CD14-positive monocyte (primary cell): ENCODE measurements around the gene CD81. TPM values are rescaled to one million over a fixed set of nuclear protein-coding genes. Genes with fewer than 3 reads are reported as not detected.

Source experiments
- DNase-seq, 3 donors: peaks; one replicate each; pipeline ENCODE4 v3.0.0-alpha.2; 2011 to 2022
- H2AFZ ChIP-seq: 2 replicates; pipeline ENCODE4 v1.6.0; 2012; ENCODE audit warnings: mild to moderate bottlenecking, low read depth, low read length, inconsistent platforms; ENCODE audit not compliant: insufficient read depth, poor library complexity, severe bottlenecking
- H3K27ac ChIP-seq, 2 donors: 1 replicate in 1 of 2; 2 replicates in 1 of 2; pipeline ENCODE4 v1.5.1; 2012 to 2013; ENCODE audit warnings: low read length in 2 of 2, control low read depth in 1 of 2, inconsistent platforms in 1 of 2, low read depth in 1 of 2, mild to moderate bottlenecking in 1 of 2
- H3K27me3 ChIP-seq, 2 donors: one replicate each; pipeline versions ENCODE4 v1.6.0 to v1.6.1; 2011 to 2013; ENCODE audit warnings: low read length in 2 of 2; ENCODE audit not compliant: control insufficient read depth in 2 of 2, insufficient read depth in 2 of 2
- H3K36me3 ChIP-seq, 2 donors: replicated peaks in 1 of 2; 1 replicate in 1 of 2; 2 replicates in 1 of 2; pipeline versions ENCODE4 v1.5.1 to v1.6.1; 2012 to 2013; ENCODE audit warnings: low read length in 2 of 2, control low read depth in 1 of 2, inconsistent platforms in 1 of 2, mild to moderate bottlenecking in 1 of 2; ENCODE audit not compliant: insufficient read depth in 2 of 2, control insufficient read depth in 1 of 2
- H3K4me1 ChIP-seq, 2 donors: 1 replicate in 1 of 2; 2 replicates in 1 of 2; pipeline versions ENCODE4 v1.5.1 to v1.6.1; 2012 to 2013; ENCODE audit warnings: low read length in 2 of 2, control low read depth in 1 of 2, inconsistent platforms in 1 of 2, mild to moderate bottlenecking in 1 of 2, moderate library complexity in 1 of 2; ENCODE audit not compliant: insufficient read depth in 2 of 2, control insufficient read depth in 1 of 2
- H3K4me2 ChIP-seq: replicated peaks from 2 replicates; pipeline ENCODE3; 2012; ENCODE audit warnings: low read length, moderate library complexity, mild to moderate bottlenecking; ENCODE audit not compliant: poor library complexity, severe bottlenecking; ENCODE audit errors: extremely low read depth
- H3K4me3 ChIP-seq, 3 experiments: fragments of 200-600 bp in 1 of 3; sonication (generic) in 1 of 3; replicated peaks in 1 of 3; 1 replicate in 2 of 3; 2 replicates in 1 of 3; pipeline ENCODE4 v1.5.1; 2011 to 2013; ENCODE audit warnings: low read length in 3 of 3, mild to moderate bottlenecking in 3 of 3, control low read depth in 2 of 3, low read depth in 2 of 3, inconsistent platforms in 1 of 3, moderate library complexity in 1 of 3
- H3K79me2 ChIP-seq: 2 replicates; pipeline ENCODE4 v1.6.0; 2012; ENCODE audit warnings: mild to moderate bottlenecking, control low read depth, inconsistent platforms, low read length, moderate library complexity; ENCODE audit not compliant: insufficient read depth
- H3K9ac ChIP-seq: 2 replicates; pipeline ENCODE4 v1.6.0; 2017; ENCODE audit warnings: low read length, mild to moderate bottlenecking; ENCODE audit not compliant: insufficient read depth, poor library complexity, severe bottlenecking
- H3K9me3 ChIP-seq, 2 donors: replicated peaks in 1 of 2; 1 replicate in 1 of 2; 2 replicates in 1 of 2; pipeline versions ENCODE4 v1.5.1 to v1.6.1; 2012 to 2013; ENCODE audit warnings: low read length in 2 of 2, control low read depth in 1 of 2; ENCODE audit not compliant: control insufficient read depth in 1 of 2, insufficient read depth in 1 of 2
- H4K20me1 ChIP-seq: 2 replicates; pipeline ENCODE4 v1.6.0; 2012; ENCODE audit warnings: mild to moderate bottlenecking, low read length, control low read depth, moderate library complexity; ENCODE audit not compliant: insufficient read depth
- H3K27ac Mint-ChIP-seq, 7 donors: one replicate each; pipeline ENCODE4 v1.8.0; 2020; ENCODE audit warnings: mild to moderate bottlenecking in 7 of 7, mixed read lengths in 7 of 7, moderate library complexity in 6 of 7, inconsistent platforms in 2 of 7
- H3K27me3 Mint-ChIP-seq, 3 donors: one replicate each; pipeline ENCODE4 v1.8.0; 2021 to 2022; ENCODE audit warnings: low read depth in 3 of 3, mild to moderate bottlenecking in 3 of 3, mixed read lengths in 3 of 3, moderate library complexity in 3 of 3, inconsistent platforms in 1 of 3
- H3K36me3 Mint-ChIP-seq, 2 donors: one replicate each; pipeline ENCODE4 v1.8.0; 2020; ENCODE audit warnings: mixed read lengths in 2 of 2, inconsistent platforms in 1 of 2, mild to moderate bottlenecking in 1 of 2
- H3K4me1 Mint-ChIP-seq: one replicate; pipeline ENCODE4 v1.8.0; 2020; ENCODE audit warnings: mild to moderate bottlenecking, mixed read lengths
- H3K4me3 Mint-ChIP-seq, 2 donors: one replicate each; pipeline ENCODE4 v1.8.0; 2020; ENCODE audit warnings: mild to moderate bottlenecking in 2 of 2, mixed read lengths in 2 of 2, moderate library complexity in 1 of 2
- H3K9me3 Mint-ChIP-seq, 7 donors: one replicate each; pipeline ENCODE4 v1.8.0; 2020 to 2022; ENCODE audit warnings: mixed read lengths in 7 of 7, mild to moderate bottlenecking in 6 of 7, moderate library complexity in 6 of 7, inconsistent platforms in 2 of 7
- WGBS: methylation state at CpG from one replicate; pipeline ENCODE4 v1.1.5; 2013; ENCODE audit warnings: missing lambda C conversion rate; ENCODE audit not compliant: insufficient coverage; 5-methylcytosine and 5-hydroxymethylcytosine counted together
- intact Hi-C, 2 donors: fragments of 100-400 bp; cut with micrococcal nuclease; formaldehyde crosslinking; loops; one replicate each; pipeline versions ENCODE4 v1.15.0 to v1.15.1; 2023
- polyA plus RNA-seq, 3 donors: library from polyadenylated mRNA; depleted of rRNA in 1 of 3; unstranded in 2 of 3; stranded (reverse) in 1 of 3; fragments of 300-500 nt in 2 of 3; fragments of >200 nt in 1 of 3; fragmentation: Illumina TruSeq in 2 of 3; gene quantifications; 1 replicate in 2 of 3; 2 replicates in 1 of 3; pipeline ENCODE4 v1.2.3, GENCODE V29; 2012 to 2021
- TF ChIP-seq, protein P1 (sequence below): fragments of 200-600 bp; IDR thresholded peaks from one replicate; pipeline ENCODE4 v1.8.0; 2022; ENCODE audit warnings: antibody characterized with exemption, mild to moderate bottlenecking

Gene CD81
- polyA plus RNA-seq, 3 donors, result 3.2 to 74.9 (median 12.3) TPM

DNA sequence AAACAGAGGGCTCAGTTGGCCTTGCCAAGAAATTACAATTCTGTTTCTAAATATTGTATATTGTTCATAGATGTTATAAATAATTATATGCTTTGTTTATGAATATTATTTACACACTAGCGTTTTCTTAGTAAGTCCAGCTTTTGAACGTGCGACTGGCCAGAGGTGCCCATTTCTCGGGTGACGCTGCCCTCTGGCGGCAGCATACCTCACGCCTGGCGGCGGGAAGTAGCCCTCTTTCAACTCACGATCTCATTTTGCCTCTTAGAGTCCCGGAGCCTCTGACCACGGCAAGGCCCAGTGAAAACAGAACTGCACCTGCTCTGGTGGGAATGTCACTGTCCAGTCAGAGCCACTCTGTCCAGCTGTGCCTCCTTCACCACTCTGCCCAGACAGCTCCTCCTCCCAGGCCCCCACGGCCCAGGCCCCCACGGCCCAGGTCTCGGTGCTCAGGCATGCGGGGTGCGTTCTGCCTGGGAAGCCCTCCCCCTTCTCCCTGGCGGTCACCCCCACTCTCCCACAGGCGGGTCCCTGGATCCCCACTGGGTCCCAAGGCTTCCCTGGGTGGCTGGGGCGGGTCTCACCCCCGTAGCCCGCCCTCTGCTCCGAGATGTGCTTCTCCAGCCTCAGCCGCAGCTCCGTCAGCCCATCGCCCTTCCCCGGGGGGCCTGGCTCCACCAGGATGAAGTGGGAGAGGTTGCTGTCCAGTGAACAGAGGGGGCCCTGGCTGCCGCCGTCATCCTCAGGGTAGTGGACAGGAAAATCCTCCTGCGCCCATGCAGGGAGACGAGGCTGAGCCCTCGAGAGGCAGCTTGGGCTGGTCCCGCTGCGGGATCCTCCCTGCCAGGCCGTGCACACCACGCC is 42.8 kb downstream of the CD81 start:
- Histone ChIP-seq H3K9ac (no peak overlapping the region), H4K20me1 (no peaks in the 10 kb centered on the region), H3K27me3 (no peaks in the 10 kb centered on the region), H2AFZ (no peak overlapping the region), H3K9me3 (no peaks in the 10 kb centered on the region), H3K4me3 (no peak overlapping the region), H3K36me3 (no peaks in the 10 kb centered on the region), H3K79me2 (no peaks in the 10 kb centered on the region), H3K4me2 (no peak overlapping the region), H3K4me1 (peaks cover 4 to 6% of the 10 kb centered on the region in 2 donors), H3K27ac (no peak overlapping the region)
- H3K36me3 Mint-ChIP-seq, result no peaks in the 10 kb centered on the region
- H3K4me3 Mint-ChIP-seq, result no peak overlapping the region
- TF ChIP-seq, protein P1, sequence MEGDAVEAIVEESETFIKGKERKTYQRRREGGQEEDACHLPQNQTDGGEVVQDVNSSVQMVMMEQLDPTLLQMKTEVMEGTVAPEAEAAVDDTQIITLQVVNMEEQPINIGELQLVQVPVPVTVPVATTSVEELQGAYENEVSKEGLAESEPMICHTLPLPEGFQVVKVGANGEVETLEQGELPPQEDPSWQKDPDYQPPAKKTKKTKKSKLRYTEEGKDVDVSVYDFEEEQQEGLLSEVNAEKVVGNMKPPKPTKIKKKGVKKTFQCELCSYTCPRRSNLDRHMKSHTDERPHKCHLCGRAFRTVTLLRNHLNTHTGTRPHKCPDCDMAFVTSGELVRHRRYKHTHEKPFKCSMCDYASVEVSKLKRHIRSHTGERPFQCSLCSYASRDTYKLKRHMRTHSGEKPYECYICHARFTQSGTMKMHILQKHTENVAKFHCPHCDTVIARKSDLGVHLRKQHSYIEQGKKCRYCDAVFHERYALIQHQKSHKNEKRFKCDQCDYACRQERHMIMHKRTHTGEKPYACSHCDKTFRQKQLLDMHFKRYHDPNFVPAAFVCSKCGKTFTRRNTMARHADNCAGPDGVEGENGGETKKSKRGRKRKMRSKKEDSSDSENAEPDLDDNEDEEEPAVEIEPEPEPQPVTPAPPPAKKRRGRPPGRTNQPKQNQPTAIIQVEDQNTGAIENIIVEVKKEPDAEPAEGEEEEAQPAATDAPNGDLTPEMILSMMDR, result peak; percentile 73
- H3K27ac Mint-ChIP-seq, result peak overlapping the region in 1 of 7 donors; percentile 71
- peak; percentile 65 to 74 (median 70) for DNase-seq
- WGBS, result 62% methylated on average over 30 of the region's 36 CpGs
- intact Hi-C loops, result loop anchor here (1.0 to 10.0 kb wide), 6 partner anchors 65 to 234 kb away; no protein-coding TSS in a partner anchor
- H3K9me3 Mint-ChIP-seq, result peaks cover 0 to 3% (median 0%) of the 10 kb centered on the region in 7 donors
- peaks cover 2% of the 10 kb centered on the region for H3K4me1 Mint-ChIP-seq
- H3K27me3 Mint-ChIP-seq, result peaks cover 2 to 25% (median 5%) of the 10 kb centered on the region in 3 donors

DNA sequence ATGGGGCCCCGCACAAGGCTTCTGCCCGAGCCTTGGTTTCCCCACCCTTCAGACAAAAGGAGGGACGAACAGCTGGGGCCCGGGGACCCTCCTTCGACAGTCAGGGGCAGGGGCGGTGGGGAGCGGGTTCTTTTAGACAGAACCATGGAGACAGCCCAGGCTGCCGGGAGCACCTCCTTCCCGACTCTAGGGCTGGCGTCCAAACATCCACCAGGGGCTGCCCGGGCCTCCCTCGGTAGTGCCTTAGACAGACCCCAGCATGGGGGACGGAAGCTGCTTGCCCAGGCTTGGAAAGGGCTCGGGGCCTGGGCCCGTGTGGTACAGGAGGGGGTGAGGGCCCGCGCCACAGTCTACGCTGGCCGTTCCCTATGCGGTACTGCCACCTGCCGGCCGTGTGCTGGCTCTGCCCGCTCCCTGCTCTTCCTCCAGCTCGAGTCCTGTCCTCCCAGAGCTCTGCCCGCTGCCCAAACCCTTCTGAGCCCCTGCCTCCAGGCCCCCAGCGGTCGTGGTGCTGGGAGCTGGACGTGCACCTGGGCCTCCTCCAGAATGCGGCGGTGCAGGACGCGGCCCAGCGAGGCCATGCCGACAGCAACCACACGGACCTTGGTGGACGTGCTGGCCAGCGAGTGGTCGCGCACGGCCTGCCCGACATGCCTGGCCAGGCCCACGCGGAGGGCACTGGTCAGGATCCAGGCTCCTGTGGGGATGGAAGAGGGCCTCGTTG is 43.6 kb downstream of the CD81 start:
- Histone ChIP-seq H3K36me3 (no peaks in the 10 kb centered on the region), H3K27ac (no peak overlapping the region), H3K4me2 (peak overlapping the region; percentile 33)

More for the DNA sequence above, 43.6 kb downstream of the CD81 start:
- Histone ChIP-seq H3K9ac (no peak overlapping the region), H3K4me3 (no peak overlapping the region), H2AFZ (no peak overlapping the region), H3K27me3 (no peaks in the 10 kb centered on the region), H3K4me1 (peaks cover 4 to 6% of the 10 kb centered on the region in 2 donors), H4K20me1 (no peaks in the 10 kb centered on the region), H3K9me3 (no peaks in the 10 kb centered on the region), H3K79me2 (no peaks in the 10 kb centered on the region)
- Mint-ChIP-seq H3K27ac (no peak overlapping the region), H3K27me3 (peaks cover 2 to 25% (median 7%) of the 10 kb centered on the region in 3 donors), H3K4me1 (peaks cover 2% of the 10 kb centered on the region), H3K36me3 (no peaks in the 10 kb centered on the region), H3K9me3 (peaks cover 0 to 3% (median 0%) of the 10 kb centered on the region in 7 donors), H3K4me3 (no peak overlapping the region)
- peak; percentile 65 to 79 (median 79) for DNase-seq
- TF ChIP-seq, protein P1, result peak; percentile 84
- 37% methylated on average over 43 of the region's 44 CpGs for WGBS
- intact Hi-C loops, result loop anchor here (1.0 to 2.0 kb wide), 2 partner anchors 223 to 224 kb away; no protein-coding TSS in a partner anchor
